Neural cell (in vitro differentiated cells): Measurements from ENCODE around the gene IL1RL2.

Experiments
- EP300 ChIP-seq: fragments of 450-650 bp; conservative IDR thresholded peaks from 2 replicates; pipeline ENCODE4 v1.6.1; 2014; ENCODE audit warnings: antibody characterized with exemption, mild to moderate bottlenecking, moderate library complexity; ENCODE audit not compliant: poor library complexity, severe bottlenecking
- POLR2AphosphoS5 ChIP-seq: IDR thresholded peaks from 2 replicates; pipeline ENCODE4 v1.6.1; 2012

DNA sequence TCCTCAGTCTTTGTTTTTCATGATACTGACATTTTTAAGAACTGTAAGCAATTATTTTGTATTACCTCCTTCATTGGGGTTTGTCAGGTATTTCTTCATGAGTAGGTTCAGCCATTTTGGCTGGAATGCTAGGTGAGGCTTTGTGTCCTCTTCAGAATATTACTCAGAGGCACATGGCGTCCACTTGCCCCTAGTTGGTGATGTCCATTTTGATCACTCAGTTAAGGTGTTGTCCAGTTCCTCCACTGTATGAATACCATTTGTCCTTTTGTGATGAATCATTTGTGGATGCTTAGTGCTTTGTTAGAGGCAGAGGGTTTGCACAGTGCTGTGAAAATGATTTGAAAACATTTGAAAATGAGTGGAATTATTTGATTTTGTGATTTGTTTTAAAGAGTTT is 4.7 kb downstream of the IL1RL2 start:
- TF ChIP-seq EP300 (no peak), POLR2AphosphoS5 (no peak)
